Mammary epithelial cell (primary cell): ENCODE data around the gene CD200R1L.

ENCODE experiments used
- EZH2 ChIP-seq: IDR thresholded peaks from 2 replicates; pipeline ENCODE4 v1.6.1; 2012; ENCODE audit warnings: low read length, inconsistent platforms, borderline replicate concordance
- TF ChIP-seq, protein P1 (sequence below), 2 donors: IDR thresholded peaks in 1 of 2; conservative IDR thresholded peaks in 1 of 2; 2 replicates each; pipeline ENCODE4 v1.5.1; 2011 to 2012; ENCODE audit warnings: inconsistent platforms in 2 of 2, low read length in 2 of 2, mild to moderate bottlenecking in 2 of 2, control low read depth in 1 of 2, low read depth in 1 of 2; ENCODE audit not compliant: insufficient read depth in 1 of 2; ENCODE audit errors: extremely low read depth in 1 of 2

DNA sequence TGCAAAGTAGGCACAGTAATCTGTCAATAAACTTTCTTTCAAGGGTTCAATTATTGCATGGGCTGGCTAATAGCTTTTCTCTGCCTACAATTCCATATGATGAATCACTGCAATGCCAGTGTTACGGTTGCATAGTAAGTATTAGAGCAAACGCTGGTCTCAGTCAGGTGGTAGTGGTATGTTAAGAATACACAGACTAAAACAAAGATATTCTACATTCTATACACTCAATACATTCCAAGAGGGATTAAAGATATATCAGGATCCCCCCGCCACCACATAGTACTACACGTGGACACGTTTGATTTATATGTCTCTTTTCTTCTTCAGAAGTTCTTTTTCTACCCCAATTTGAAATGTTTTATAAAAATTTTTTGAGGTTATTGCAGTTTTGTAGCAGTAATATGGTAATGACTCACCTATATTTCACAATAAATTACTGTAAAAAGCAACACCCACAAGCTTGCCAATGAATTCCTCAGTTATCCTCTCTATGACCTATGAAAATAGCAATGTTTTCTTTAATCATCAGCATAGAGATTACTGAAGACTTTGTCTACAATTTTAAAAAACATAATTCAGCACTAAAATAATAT lies 68.2 kb downstream of the CD200R1L start:
- TF ChIP-seq EZH2 = no peak
- TF ChIP-seq, protein P1, sequence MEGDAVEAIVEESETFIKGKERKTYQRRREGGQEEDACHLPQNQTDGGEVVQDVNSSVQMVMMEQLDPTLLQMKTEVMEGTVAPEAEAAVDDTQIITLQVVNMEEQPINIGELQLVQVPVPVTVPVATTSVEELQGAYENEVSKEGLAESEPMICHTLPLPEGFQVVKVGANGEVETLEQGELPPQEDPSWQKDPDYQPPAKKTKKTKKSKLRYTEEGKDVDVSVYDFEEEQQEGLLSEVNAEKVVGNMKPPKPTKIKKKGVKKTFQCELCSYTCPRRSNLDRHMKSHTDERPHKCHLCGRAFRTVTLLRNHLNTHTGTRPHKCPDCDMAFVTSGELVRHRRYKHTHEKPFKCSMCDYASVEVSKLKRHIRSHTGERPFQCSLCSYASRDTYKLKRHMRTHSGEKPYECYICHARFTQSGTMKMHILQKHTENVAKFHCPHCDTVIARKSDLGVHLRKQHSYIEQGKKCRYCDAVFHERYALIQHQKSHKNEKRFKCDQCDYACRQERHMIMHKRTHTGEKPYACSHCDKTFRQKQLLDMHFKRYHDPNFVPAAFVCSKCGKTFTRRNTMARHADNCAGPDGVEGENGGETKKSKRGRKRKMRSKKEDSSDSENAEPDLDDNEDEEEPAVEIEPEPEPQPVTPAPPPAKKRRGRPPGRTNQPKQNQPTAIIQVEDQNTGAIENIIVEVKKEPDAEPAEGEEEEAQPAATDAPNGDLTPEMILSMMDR (conservative IDR thresholded peaks at IDR 0.05 in 1 of 2, IDR thresholded peaks at IDR 0.05 in 1 of 2; ENCODE audit: extremely low read depth in 1 of 2, insufficient read depth in 1 of 2, low read depth in 1 of 2, low read length in 2 of 2) = no peak
